Omental fat pad (tissue), 4 donors: Measurements from ENCODE around the gene SELENOF. TPM values are rescaled to one million over a fixed set of nuclear protein-coding genes. Genes with fewer than 3 reads are reported as not detected.

ENCODE experiments used
- ATAC-seq: fragments of 150-250 bp; one replicate; pipeline ENCODE4 v1.9.1; 2016; ENCODE audit warnings: mild to moderate bottlenecking, moderate library complexity; ENCODE audit not compliant: low FRiP score
- DNase-seq: peaks from one replicate; pipeline ENCODE4 v3.0.0-alpha.2; 2019; ENCODE audit warnings: low spot score
- total RNA-seq, 4 donors: library from RNA; depleted of rRNA; stranded (reverse); fragments of >200 nt; gene quantifications; one replicate each; pipeline ENCODE4 v1.1.0, GENCODE V29; 2016
- TF ChIP-seq, protein P1 (sequence below), 3 donors: fragments of 450-650 bp; IDR thresholded peaks; one replicate each; pipeline ENCODE4 v1.5.1; 2016 to 2017; ENCODE audit warnings: antibody characterized with exemption in 3 of 3, mild to moderate bottlenecking in 3 of 3, moderate library complexity in 2 of 3

The SELENOF gene
- total RNA-seq, 4 donors from 2014 or later: 120 to 177 (median 138) TPM

DNA sequence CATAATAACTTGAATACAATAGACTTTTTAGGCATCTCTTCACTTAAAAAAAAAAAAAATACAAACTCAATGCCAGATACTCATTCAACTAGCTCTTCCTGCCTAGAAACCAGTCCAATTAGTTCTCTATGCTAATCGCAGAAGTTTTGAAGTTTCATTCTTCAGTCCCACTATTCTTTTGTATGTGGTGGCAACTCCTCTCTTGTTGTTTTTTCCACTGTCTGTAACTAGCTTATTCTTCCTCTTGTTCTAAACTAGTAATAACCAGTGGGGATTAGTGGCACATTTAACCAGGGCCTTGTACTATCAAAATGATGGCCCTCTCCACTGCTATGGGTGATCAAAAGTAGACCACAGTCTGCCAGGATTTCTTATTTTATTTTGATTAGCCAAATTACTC is 52.5 kb downstream of the SELENOF start:
- ATAC-seq (no peak), DNase-seq (no peak)
- TF ChIP-seq, protein P1, sequence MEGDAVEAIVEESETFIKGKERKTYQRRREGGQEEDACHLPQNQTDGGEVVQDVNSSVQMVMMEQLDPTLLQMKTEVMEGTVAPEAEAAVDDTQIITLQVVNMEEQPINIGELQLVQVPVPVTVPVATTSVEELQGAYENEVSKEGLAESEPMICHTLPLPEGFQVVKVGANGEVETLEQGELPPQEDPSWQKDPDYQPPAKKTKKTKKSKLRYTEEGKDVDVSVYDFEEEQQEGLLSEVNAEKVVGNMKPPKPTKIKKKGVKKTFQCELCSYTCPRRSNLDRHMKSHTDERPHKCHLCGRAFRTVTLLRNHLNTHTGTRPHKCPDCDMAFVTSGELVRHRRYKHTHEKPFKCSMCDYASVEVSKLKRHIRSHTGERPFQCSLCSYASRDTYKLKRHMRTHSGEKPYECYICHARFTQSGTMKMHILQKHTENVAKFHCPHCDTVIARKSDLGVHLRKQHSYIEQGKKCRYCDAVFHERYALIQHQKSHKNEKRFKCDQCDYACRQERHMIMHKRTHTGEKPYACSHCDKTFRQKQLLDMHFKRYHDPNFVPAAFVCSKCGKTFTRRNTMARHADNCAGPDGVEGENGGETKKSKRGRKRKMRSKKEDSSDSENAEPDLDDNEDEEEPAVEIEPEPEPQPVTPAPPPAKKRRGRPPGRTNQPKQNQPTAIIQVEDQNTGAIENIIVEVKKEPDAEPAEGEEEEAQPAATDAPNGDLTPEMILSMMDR (IDR thresholded peaks at IDR 0.05): no peak

DNA sequence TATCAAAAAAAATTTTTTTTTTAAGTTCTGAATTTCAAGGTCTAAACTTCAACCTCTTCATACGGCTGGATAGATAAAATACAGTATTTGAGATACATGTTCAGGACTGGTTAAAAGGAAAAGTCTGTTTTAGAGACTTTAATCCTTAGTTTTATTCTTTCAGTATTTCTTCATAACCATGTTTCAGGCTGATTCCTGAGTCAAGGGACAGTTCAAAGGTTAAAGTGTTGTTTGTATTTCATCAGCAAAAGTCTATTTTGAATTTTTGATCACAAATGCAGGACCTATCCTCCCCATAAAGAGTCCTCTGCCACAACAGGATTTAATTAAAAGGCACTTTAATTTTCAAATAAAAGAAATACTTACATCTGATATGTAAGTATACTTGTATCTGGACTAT is 53.5 kb downstream of the SELENOF start:
- TF ChIP-seq, protein P1 (IDR thresholded peaks at IDR 0.05): no peak
- DNase-seq: no peak
- ATAC-seq: peak; percentile 11

DNA sequence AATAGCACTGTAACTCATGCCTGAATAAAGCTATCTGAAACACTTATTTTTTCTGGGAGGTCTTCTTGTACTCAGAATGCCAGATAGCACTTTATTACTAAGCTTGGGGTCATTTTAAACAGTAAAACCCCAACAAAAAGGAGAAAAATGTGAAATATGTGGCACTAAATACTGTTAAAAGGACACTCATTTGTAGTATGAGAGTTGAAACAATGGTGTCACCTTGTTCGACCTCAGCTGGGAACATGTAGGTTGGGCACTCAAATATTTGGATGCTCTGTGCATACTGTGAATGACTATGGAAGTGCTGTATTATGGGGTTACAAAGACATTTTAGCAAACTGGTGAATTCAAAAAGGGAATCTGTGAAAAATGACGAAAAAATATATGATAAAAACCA is 53.9 kb downstream of the SELENOF start:
- ATAC-seq (no peak), DNase-seq (no peak)
- TF ChIP-seq, protein P1 (IDR thresholded peaks at IDR 0.05): no peak

- DNase-seq (no peak), ATAC-seq (no peak)
- TF ChIP-seq, protein P1 (IDR thresholded peaks at IDR 0.05): no peak
Measured at GRCh38 chr1:86858524-86859261, 55.2 kb downstream of the SELENOF start.

DNA sequence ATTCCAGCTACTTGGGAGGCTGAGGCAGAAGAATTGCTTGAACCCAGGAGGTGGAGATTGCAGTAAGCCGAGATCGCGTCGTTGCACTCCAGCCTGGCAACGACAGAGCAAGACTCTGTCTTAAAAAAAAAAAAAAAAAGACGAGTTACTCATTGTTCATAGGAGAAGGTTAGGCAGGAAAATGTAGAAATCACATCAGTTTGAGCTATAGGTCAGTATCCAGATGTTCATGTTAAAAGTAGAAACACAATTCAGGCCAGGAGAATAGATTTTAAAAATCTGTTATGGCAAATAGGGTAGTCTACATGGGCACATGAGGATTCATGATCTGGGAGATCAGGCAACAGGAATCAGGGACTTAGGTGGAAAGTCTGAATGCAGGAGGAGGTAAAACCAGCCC is 57.7 kb downstream of the SELENOF start:
- TF ChIP-seq, protein P1 (IDR thresholded peaks at IDR 0.05): no peak
- ATAC-seq (no peak), DNase-seq (no peak)

DNA sequence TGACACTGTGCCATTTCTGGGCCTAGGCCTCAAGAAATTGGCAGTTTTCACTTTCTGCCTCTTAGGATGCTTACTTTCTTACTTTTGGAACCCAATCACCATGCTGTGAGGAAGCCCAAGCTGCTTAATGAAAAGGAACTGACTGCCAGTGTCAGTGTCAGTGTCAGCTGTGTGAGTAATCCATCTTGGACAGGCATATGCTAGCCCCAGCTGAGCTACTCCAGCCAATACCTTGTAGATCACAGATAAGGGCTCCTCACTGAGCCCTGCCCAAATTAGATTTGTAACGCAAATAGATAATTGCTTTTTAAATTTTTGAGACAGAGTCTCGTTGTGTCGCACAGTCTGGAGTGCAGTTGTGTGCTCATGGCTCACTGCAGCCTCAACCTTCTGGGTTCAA is 59.6 kb downstream of the SELENOF start:
- TF ChIP-seq, protein P1 (IDR thresholded peaks at IDR 0.05): no peak
- ATAC-seq: no peak

GRCh38 chr1:86852782-86853408 is 61.0 kb downstream of the SELENOF start:
- no peak for DNase-seq
- ATAC-seq: no peak
- TF ChIP-seq, protein P1 (IDR thresholded peaks at IDR 0.05): no peak

More for the DNA sequence above, 59.6 kb downstream of the SELENOF start:
- DNase-seq: no peak
